ENCODE data around the gene BTF3. TPM values are rescaled to one million over a fixed set of nuclear protein-coding genes. Genes with fewer than 3 reads are reported as not detected.

The BTF3 gene
- total RNA-seq, 1 experiment from 2014 or later, result 861 TPM

- Histone ChIP-seq H2AK5ac (ENCODE audit: insufficient read length, low read length) (no peak overlapping the region), H3K27ac (ENCODE audit: insufficient read length, low read depth, low read length) (no peak overlapping the region), H2AFZ (ENCODE audit: low read length) (no peak overlapping the region), H4K8ac (replicated peaks; ENCODE audit: insufficient read length, low read depth, low read length) (no peak overlapping the region), H2BK15ac (ENCODE audit: low read depth, low read length) (no peak overlapping the region), H3K56ac (ENCODE audit: insufficient read length, low read depth, low read length) (no peak overlapping the region), H2BK5ac (ENCODE audit: insufficient read length, low read length) (no peak overlapping the region), H3K4me2 (ENCODE audit: insufficient read depth, insufficient read length, low read length) (no peak overlapping the region), H3K4ac (ENCODE audit: low read depth, low read length) (no peak overlapping the region), H3K27me3 (ENCODE audit: insufficient read depth, low read length) (no peaks in the 10 kb centered on the region), H4K20me1 (ENCODE audit: control insufficient read depth, insufficient read depth, insufficient read length) (no peaks in the 10 kb centered on the region), H3K79me1 (ENCODE audit: insufficient read depth, low read depth, low read length, poor library complexity, severe bottlenecking) (no peaks in the 10 kb centered on the region), H3K23me2 (ENCODE audit: insufficient read length, low read depth, low read length, poor library complexity, severe bottlenecking) (no peaks in the 10 kb centered on the region), H4K5ac (ENCODE audit: insufficient read length, low read depth, low read length) (no peak overlapping the region), H3K4me1 (ENCODE audit: insufficient read depth, low read length) (peaks cover 13% of the 10 kb centered on the region; the same call in 1 of the 2 replicates), H2BK20ac (ENCODE audit: low read depth, low read length, poor library complexity, severe bottlenecking) (no peak overlapping the region), H3K18ac (ENCODE audit: insufficient read length, low read depth, low read length) (no peak overlapping the region), H3K14ac (ENCODE audit: insufficient read depth, low read length) (no peak overlapping the region), H3K23ac (ENCODE audit: insufficient read length, low read depth, low read length) (no peak overlapping the region), H2BK12ac (ENCODE audit: insufficient read length, low read depth, low read length) (no peak overlapping the region), H3K9me3 (ENCODE audit: control insufficient read depth, low read depth, low read length) (no peaks in the 10 kb centered on the region), H2BK120ac (ENCODE audit: low read depth, low read length, poor library complexity, severe bottlenecking) (no peak overlapping the region), H4K91ac (ENCODE audit: insufficient read length, low read depth, low read length) (no peak overlapping the region), H3K9ac (ENCODE audit: extremely low read depth, insufficient read length, low read length) (no peak overlapping the region), H3K79me2 (ENCODE audit: insufficient read depth, low read length) (no peaks in the 10 kb centered on the region), H3T11ph (ENCODE audit: low read length) (no peak overlapping the region)
- H3K27ac Mint-ChIP-seq, result no peak overlapping the region
- no peaks in the 10 kb centered on the region for H3K36me3 Mint-ChIP-seq (ENCODE audit: insufficient read depth in 1 of 3, low read depth in 3 of 3)
- no peaks in the 10 kb centered on the region for H3K27me3 Mint-ChIP-seq (ENCODE audit: low read depth)
- TF ChIP-seq, protein P1, sequence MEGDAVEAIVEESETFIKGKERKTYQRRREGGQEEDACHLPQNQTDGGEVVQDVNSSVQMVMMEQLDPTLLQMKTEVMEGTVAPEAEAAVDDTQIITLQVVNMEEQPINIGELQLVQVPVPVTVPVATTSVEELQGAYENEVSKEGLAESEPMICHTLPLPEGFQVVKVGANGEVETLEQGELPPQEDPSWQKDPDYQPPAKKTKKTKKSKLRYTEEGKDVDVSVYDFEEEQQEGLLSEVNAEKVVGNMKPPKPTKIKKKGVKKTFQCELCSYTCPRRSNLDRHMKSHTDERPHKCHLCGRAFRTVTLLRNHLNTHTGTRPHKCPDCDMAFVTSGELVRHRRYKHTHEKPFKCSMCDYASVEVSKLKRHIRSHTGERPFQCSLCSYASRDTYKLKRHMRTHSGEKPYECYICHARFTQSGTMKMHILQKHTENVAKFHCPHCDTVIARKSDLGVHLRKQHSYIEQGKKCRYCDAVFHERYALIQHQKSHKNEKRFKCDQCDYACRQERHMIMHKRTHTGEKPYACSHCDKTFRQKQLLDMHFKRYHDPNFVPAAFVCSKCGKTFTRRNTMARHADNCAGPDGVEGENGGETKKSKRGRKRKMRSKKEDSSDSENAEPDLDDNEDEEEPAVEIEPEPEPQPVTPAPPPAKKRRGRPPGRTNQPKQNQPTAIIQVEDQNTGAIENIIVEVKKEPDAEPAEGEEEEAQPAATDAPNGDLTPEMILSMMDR (conservative IDR thresholded peaks at IDR 0.05), result no peak
- no CpG with 5 or more reads among the region's 1 CpG for WGBS (ENCODE audit: extremely low coverage, insufficient read length, low lambda C conversion rate)
- no peak for DNase-seq
- no peaks in the 10 kb centered on the region for H3K9me3 Mint-ChIP-seq
- H3K4me3 Mint-ChIP-seq, result no peak overlapping the region
- H3K4me1 Mint-ChIP-seq, result peaks cover 50 to 71% of the 10 kb centered on the region in 2 experiments
Measured at GRCh38 chr5:73491155-73491554, 7.1 kb upstream of the BTF3 start.

Data from H9 (cell line).